Muscle layer of duodenum (tissue), 2 donors: ENCODE results near the gene ZNF683.
"Not testable (repeated sequence)": the region's sequence is repeated elsewhere in the genome, so short reads cannot be mapped to it uniquely, and the experiment has no call there.

Source experiments
- H3K27ac ChIP-seq: one replicate; pipeline ENCODE4 v1.7.0; 2013; ENCODE audit warnings: mild to moderate bottlenecking, low read length
- H3K27me3 ChIP-seq: one replicate; pipeline ENCODE4 v1.7.0; 2013; ENCODE audit warnings: low read depth, mild to moderate bottlenecking, control low read depth, low read length
- H3K36me3 ChIP-seq, 2 donors: one replicate each; pipeline ENCODE4 v1.7.0; 2013; ENCODE audit warnings: low read length in 2 of 2, control low read depth in 1 of 2, mild to moderate bottlenecking in 1 of 2; ENCODE audit not compliant: insufficient read depth in 2 of 2, control insufficient read depth in 1 of 2
- H3K4me1 ChIP-seq, 2 donors: one replicate each; pipeline ENCODE4 v1.7.0; 2013; ENCODE audit warnings: low read length in 2 of 2, mild to moderate bottlenecking in 2 of 2, control low read depth in 1 of 2, moderate library complexity in 1 of 2; ENCODE audit not compliant: insufficient read depth in 2 of 2, control insufficient read depth in 1 of 2
- H3K4me3 ChIP-seq, 2 donors: one replicate each; pipeline ENCODE4 v1.7.0; 2013; ENCODE audit warnings: low read length in 2 of 2, low read depth in 1 of 2, mild to moderate bottlenecking in 1 of 2
- H3K9me3 ChIP-seq, 2 donors: one replicate each; pipeline ENCODE4 v1.7.0; 2013; ENCODE audit warnings: low read length in 2 of 2, control low read depth in 1 of 2, mild to moderate bottlenecking in 1 of 2; ENCODE audit not compliant: control insufficient read depth in 1 of 2
- donor health status: healthy.

Gene ZNF683

GRCh38 chr1:26372611-26373010 is at the start of gene ZNF683:
TSS of gene ZNF683 (minus strand) at chr1:26372750. CDS start at chr1:26368571, 4,179 bp downstream.
- not testable (repeated sequence) for H3K27me3 ChIP-seq, H3K27ac ChIP-seq, H3K4me1 ChIP-seq, H3K36me3 ChIP-seq, H3K4me3 ChIP-seq, H3K9me3 ChIP-seq

GRCh38 chr1:26419494-26419893 is 46.9 kb upstream of the ZNF683 start:
- no peak overlapping the region for H3K4me3 ChIP-seq
- no peaks in the 10 kb centered on the region for H3K9me3 ChIP-seq
- H3K36me3 ChIP-seq: no peaks in the 10 kb centered on the region
- peaks cover 2% of the 10 kb centered on the region for H3K27me3 ChIP-seq
- no peak overlapping the region for H3K27ac ChIP-seq
- no peaks in the 10 kb centered on the region for H3K4me1 ChIP-seq

- H3K4me1 ChIP-seq: no peaks in the 10 kb centered on the region
- H3K4me3 ChIP-seq: no peak overlapping the region
- H3K9me3 ChIP-seq: no peaks in the 10 kb centered on the region
- H3K27ac ChIP-seq: no peak overlapping the region
- no peaks in the 10 kb centered on the region for H3K36me3 ChIP-seq
- H3K27me3 ChIP-seq: peaks cover 7% of the 10 kb centered on the region
Observed at GRCh38 chr1:26418865-26419349, 46.4 kb upstream of the ZNF683 start.

GRCh38 chr1:26417111-26417759 is 44.7 kb upstream of the ZNF683 start:
- H3K4me1 ChIP-seq: no peaks in the 10 kb centered on the region
- peaks cover 20% of the 10 kb centered on the region for H3K27me3 ChIP-seq
- H3K9me3 ChIP-seq: no peaks in the 10 kb centered on the region
- H3K36me3 ChIP-seq: no peaks in the 10 kb centered on the region
- H3K4me3 ChIP-seq: no peak overlapping the region
- no peak overlapping the region for H3K27ac ChIP-seq

GRCh38 chr1:26413031-26413430 is 40.5 kb upstream of the ZNF683 start:
- Histone ChIP-seq H3K4me1 (peaks cover 0 to 3% of the 10 kb centered on the region in 2 donors), H3K27me3 (peaks cover 47% of the 10 kb centered on the region), H3K4me3 (no peak overlapping the region), H3K36me3 (no peaks in the 10 kb centered on the region), H3K9me3 (no peaks in the 10 kb centered on the region), H3K27ac (no peak overlapping the region)

GRCh38 chr1:26412180-26412840 is 39.8 kb upstream of the ZNF683 start:
- H3K36me3 ChIP-seq: no peaks in the 10 kb centered on the region
- H3K9me3 ChIP-seq: no peaks in the 10 kb centered on the region
- H3K27me3 ChIP-seq: peaks cover 47% of the 10 kb centered on the region
- H3K4me1 ChIP-seq: peaks cover 0 to 3% of the 10 kb centered on the region in 2 donors
- no peak overlapping the region for H3K4me3 ChIP-seq
- no peak overlapping the region for H3K27ac ChIP-seq

- H3K27me3 ChIP-seq: peaks cover 47% of the 10 kb centered on the region
- no peak overlapping the region for H3K27ac ChIP-seq
- H3K36me3 ChIP-seq: no peaks in the 10 kb centered on the region
- no peak overlapping the region for H3K4me3 ChIP-seq
- H3K9me3 ChIP-seq: no peaks in the 10 kb centered on the region
- peaks cover 0 to 3% of the 10 kb centered on the region in 2 donors for H3K4me1 ChIP-seq
Observed at GRCh38 chr1:26411624-26412074, 39.1 kb upstream of the ZNF683 start.

- Histone ChIP-seq H3K27ac (no peak within 1 kb of the TSS), H3K9me3 (no peaks in the 10 kb centered on the region), H3K36me3 (no peaks in the 10 kb centered on the region), H3K4me3 (no peak within 1 kb of the TSS), H3K27me3 (peaks cover 47% of the 10 kb centered on the region), H3K4me1 (peaks cover 0 to 3% of the 10 kb centered on the region in 2 donors)
Observed at GRCh38 chr1:26410706-26411623, 38.4 kb upstream of the ZNF683 start, which contains the start of gene LIN28A. TSS of gene LIN28A (plus strand) at chr1:26410817. CDS start at chr1:26410892, 75 bp downstream.

GRCh38 chr1:26409191-26409807 is 36.7 kb upstream of the ZNF683 start:
- Histone ChIP-seq H3K4me1 (peaks cover 0 to 3% of the 10 kb centered on the region in 2 donors), H3K27ac (no peak overlapping the region), H3K36me3 (no peaks in the 10 kb centered on the region), H3K27me3 (peaks cover 43% of the 10 kb centered on the region), H3K4me3 (no peak overlapping the region), H3K9me3 (no peaks in the 10 kb centered on the region)

- Histone ChIP-seq H3K4me1 (peaks cover 0 to 3% of the 10 kb centered on the region in 2 donors), H3K27ac (no peak overlapping the region), H3K36me3 (no peaks in the 10 kb centered on the region), H3K27me3 (peaks cover 46% of the 10 kb centered on the region), H3K9me3 (no peaks in the 10 kb centered on the region), H3K4me3 (no peak overlapping the region)
Observed at GRCh38 chr1:26408604-26409003, 36.1 kb upstream of the ZNF683 start.
